Muscle layer of colon (tissue), 2 donors: ENCODE results near the gene FCRL5.
"Not testable (repeated sequence)": the region's sequence is repeated elsewhere in the genome, so short reads cannot be mapped to it uniquely, and the experiment has no call there.

ENCODE experiments used
- H3K27ac ChIP-seq: one replicate; pipeline ENCODE4 v1.7.0; 2013; ENCODE audit warnings: low read depth, mild to moderate bottlenecking, low read length, moderate library complexity
- H3K27me3 ChIP-seq, 2 donors: one replicate each; pipeline ENCODE4 v1.7.0; 2013; ENCODE audit warnings: low read length in 2 of 2, mild to moderate bottlenecking in 2 of 2; ENCODE audit not compliant: insufficient read depth in 2 of 2, control insufficient read depth in 1 of 2
- H3K36me3 ChIP-seq: one replicate; pipeline ENCODE4 v1.7.0; 2013; ENCODE audit warnings: mild to moderate bottlenecking, low read length; ENCODE audit not compliant: insufficient read depth
- H3K4me1 ChIP-seq: one replicate; pipeline ENCODE4 v1.7.0; 2013; ENCODE audit warnings: mild to moderate bottlenecking, low read length; ENCODE audit not compliant: insufficient read depth
- H3K4me3 ChIP-seq, 2 donors: one replicate each; pipeline ENCODE4 v1.7.0; 2013; ENCODE audit warnings: low read length in 2 of 2, low read depth in 1 of 2, mild to moderate bottlenecking in 1 of 2, moderate library complexity in 1 of 2
- H3K9ac ChIP-seq: one replicate; pipeline ENCODE4 v1.7.0; 2013; ENCODE audit warnings: low read length
- H3K9me3 ChIP-seq: one replicate; pipeline ENCODE4 v1.7.0; 2013; ENCODE audit warnings: mild to moderate bottlenecking, low read length
- donor health status: abdominal sarcoma.
- donor health status: Adenocarcinoma of cecum.

Gene FCRL5

DNA sequence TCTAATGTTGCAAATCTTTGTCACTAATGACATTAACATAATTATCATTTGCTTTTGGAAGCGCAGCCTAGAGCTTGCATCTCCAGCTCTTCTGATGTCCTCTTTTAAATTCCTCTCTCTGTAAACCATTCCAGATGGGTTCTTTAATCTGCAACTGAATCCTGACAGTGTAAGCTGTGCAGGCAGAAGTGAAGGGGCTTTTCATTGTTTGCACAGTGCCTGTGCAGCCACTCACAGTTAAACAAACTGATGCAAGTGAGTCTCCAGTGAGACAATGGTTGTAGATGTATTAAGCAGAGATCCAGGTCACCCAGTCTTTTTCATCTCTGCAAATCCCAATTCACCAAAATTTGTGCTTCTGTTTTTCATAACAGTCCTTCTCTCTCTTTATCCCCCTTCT, 22.5 kb upstream of the FCRL5 start:
- Histone ChIP-seq H3K27me3 (no peaks in the 10 kb centered on the region), H3K9ac (no peak overlapping the region), H3K4me1 (no peaks in the 10 kb centered on the region), H3K27ac (no peak overlapping the region), H3K9me3 (no peaks in the 10 kb centered on the region), H3K4me3 (no peak overlapping the region), H3K36me3 (no peaks in the 10 kb centered on the region)

DNA sequence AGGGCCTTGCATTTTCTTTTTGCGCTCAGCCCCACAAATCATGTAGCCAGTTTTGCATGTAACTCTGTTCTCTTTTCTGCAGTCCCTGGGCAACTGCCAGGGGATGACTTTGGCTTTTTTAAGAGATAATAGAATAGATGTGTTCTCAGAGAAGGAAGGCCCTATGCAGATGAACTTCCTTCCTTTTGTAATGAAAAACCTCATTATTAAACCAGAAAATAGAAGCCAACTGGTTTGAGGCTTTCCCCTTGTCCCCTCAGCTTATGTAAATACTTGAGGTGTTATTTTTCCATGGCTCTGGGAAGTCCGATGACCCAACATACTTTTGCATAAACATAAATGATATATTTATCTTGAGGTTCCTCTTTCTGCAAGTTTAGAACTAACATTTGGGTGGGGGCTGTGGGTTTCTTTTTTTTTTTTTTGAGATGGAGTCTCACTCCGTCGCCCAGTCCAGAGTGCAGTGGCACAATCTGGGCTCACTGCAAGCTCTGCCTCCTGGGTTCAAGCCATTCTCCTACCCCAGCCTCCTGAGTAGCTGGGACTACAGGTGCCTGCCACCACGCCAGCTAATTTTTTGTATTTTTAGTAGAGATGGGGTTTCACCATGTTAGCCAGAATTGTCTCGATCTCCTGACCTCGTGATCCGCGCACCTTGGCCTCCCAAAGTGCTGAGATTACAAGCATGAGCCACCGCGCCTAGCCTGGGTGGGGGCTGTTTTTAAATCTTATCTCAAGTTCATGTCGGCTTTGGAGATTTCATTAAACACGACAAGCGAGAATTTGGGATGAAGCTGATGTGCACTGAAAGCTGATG, 14.4 kb upstream of the FCRL5 start:
- no peaks in the 10 kb centered on the region for H3K36me3 ChIP-seq
- H3K27me3 ChIP-seq: no peaks in the 10 kb centered on the region

DNA sequence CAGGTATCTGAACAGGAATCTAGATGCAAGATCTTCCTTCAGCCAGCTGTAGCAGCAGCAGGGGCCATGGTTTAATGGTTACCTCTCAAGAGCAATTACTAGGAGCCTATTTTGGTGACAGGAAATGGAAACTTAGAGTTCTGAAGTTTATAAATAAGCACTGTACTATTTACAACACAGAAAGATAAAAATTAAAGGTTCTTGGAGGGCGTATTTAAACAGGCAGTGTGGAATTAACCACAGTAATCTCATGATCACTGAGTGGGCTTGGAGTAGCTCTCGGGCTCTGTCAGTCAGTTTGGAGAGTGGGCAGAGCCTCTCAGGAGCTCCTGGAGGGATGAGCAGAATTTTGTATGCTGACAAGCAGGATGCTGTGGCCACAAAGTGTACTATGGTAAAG, 10.2 kb upstream of the FCRL5 start:
- no peak overlapping the region for H3K27ac ChIP-seq
- no peaks in the 10 kb centered on the region for H3K36me3 ChIP-seq
- H3K4me1 ChIP-seq: no peaks in the 10 kb centered on the region
- H3K4me3 ChIP-seq: no peak overlapping the region
- H3K9me3 ChIP-seq: no peaks in the 10 kb centered on the region
- no peak overlapping the region for H3K9ac ChIP-seq
- no peaks in the 10 kb centered on the region for H3K27me3 ChIP-seq

More for the DNA sequence above, 14.4 kb upstream of the FCRL5 start:
- no peak overlapping the region for H3K4me3 ChIP-seq
- H3K9me3 ChIP-seq: no peaks in the 10 kb centered on the region
- no peak overlapping the region for H3K9ac ChIP-seq
- H3K27ac ChIP-seq: no peak overlapping the region
- no peaks in the 10 kb centered on the region for H3K4me1 ChIP-seq

DNA sequence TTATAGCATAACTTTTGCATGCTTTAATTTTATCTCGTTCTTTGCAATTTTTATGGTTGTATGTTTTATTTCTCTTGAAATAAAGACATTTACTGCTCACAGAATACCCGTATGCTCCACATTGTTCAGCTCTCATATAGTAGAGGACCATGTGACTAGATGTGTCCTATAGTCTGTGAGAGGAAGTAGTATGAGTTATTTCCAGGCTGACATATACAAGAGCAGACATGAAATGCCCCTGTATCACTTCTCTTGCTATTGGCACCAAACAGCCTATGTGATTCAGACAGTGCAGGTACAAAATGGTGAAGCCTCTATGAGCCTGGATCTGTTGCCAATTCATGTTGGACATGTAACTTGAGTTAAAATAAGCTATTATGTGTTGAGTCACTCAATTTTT, 5.8 kb upstream of the FCRL5 start:
- Histone ChIP-seq H3K4me3 (no peak overlapping the region), H3K36me3 (no peaks in the 10 kb centered on the region), H3K27ac (no peak overlapping the region), H3K27me3 (no peaks in the 10 kb centered on the region), H3K4me1 (no peaks in the 10 kb centered on the region), H3K9ac (no peak overlapping the region), H3K9me3 (no peaks in the 10 kb centered on the region)

DNA sequence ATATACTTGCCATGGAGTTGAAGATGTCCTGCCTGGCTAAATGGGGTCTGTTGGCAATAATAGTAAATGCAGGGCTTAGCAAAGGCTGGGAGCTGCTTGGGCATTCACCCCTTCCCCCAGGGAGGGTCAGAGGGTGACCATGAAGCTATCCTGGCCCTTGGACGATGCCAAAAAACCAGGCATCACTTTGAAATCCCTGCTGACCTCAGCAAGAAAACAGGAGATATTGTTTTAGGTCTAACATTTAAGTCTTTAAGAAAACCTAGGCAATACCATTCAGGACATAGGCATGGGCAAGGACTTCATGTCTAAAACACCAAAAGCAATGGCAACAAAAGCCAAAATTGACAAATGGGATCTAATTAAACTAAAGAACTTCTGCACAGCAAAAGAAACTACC, 4.2 kb downstream of the FCRL5 start:
- not testable (repeated sequence) for H3K36me3 ChIP-seq, H3K9ac ChIP-seq, H3K27me3 ChIP-seq

DNA sequence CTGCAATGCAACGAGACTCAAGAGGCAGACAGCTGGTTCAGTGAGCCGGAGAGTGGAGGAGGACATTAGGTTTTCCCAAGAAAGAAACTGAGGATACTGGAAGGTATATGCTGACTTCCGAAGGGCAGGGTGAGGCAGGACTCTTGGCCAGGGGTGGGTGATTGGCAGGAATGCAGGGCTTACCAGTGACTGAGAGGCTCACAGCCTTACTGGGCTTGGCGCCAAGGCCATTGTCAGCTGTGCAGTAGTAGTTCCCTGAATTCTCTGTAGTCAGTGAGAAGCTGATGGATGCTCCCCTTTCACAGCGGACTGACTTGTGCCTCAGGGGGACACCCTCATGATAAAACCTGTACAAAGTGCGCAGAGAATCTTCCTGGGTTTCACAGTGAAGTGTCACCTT, 9.6 kb downstream of the FCRL5 start:
- no peaks in the 10 kb centered on the region for H3K27me3 ChIP-seq
- H3K4me3 ChIP-seq: no peak overlapping the region
- H3K9ac ChIP-seq: no peak overlapping the region
- no peak overlapping the region for H3K27ac ChIP-seq
- H3K4me1 ChIP-seq: no peaks in the 10 kb centered on the region
- no peaks in the 10 kb centered on the region for H3K36me3 ChIP-seq
- no peaks in the 10 kb centered on the region for H3K9me3 ChIP-seq

More for the DNA sequence above, 4.2 kb downstream of the FCRL5 start:
- not testable (repeated sequence) for H3K9me3 ChIP-seq, H3K4me3 ChIP-seq, H3K27ac ChIP-seq, H3K4me1 ChIP-seq

DNA sequence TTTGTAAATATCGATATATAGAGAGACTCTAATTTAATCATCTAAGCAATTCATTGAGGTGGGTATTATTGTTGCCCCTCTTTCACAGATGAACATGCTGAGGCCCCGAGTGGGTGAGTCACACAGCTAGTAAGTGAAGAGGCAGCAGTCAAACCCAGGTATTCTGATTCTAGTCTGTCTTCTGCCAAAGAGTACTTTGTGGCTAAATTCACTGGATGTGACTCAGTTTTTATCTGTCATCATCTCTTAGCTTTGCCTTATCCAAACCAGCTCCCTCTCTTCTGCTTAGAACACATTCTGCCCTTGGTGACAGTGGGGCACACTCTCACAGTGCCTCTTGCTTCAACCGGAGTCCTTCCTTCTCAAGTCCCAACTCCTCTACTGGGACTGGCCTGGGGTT, 11.5 kb downstream of the FCRL5 start:
- Histone ChIP-seq H3K9me3 (no peaks in the 10 kb centered on the region), H3K27ac (no peak overlapping the region), H3K4me1 (no peaks in the 10 kb centered on the region), H3K36me3 (no peaks in the 10 kb centered on the region), H3K4me3 (no peak overlapping the region), H3K9ac (no peak overlapping the region), H3K27me3 (no peaks in the 10 kb centered on the region)

DNA sequence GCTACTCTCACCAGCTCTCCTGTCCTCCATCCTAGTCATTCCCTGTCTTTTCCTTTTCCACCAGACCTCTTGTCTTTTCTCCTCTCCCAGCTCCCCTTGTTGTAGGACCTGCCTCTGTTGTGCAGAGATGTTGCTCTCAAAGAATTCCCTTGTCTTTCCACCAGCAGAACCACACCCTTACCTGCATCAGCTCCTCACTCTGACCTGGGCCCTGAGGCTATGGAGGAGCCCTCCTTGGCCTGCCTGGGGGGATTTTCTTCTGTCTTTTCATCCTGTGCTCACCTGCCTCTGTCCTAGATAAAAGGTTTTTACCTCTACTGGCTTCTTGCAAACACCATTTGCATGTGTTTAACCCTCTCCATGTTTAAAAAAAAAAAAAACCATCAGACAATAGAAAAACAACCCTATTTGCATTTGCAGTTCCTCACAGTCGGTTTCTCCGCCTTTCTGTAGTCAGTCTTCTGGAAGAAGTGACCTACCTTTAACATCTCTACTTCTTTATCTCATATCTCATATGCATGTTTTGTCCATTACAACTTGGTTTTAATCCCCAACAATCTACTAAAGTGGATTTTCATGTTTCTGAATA, 12.1 kb downstream of the FCRL5 start:
- H3K27me3 ChIP-seq: no peaks in the 10 kb centered on the region
- H3K36me3 ChIP-seq: no peaks in the 10 kb centered on the region

DNA sequence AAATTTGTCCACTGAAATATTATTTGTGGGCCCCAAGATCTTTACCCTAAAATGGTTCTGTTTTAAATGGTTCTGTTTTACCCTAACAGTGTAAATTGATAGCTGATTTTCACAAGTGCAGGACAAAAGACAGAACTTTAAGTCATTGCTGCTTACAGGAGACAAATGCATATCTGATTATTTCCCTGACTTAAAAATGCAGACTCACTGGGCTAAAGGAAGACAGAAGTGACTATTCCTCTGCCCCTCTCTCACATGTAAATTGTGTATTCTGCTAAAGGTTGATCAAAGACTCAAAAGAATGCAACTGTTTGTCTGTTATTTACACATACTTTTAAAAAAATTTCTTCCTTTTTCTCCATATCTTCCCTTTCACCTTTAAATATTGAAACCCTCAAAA, 12.7 kb downstream of the FCRL5 start:
- Histone ChIP-seq H3K4me3 (no peak overlapping the region), H3K9me3 (no peaks in the 10 kb centered on the region), H3K27ac (no peak overlapping the region), H3K27me3 (no peaks in the 10 kb centered on the region), H3K36me3 (no peaks in the 10 kb centered on the region), H3K9ac (no peak overlapping the region), H3K4me1 (no peaks in the 10 kb centered on the region)

More for the DNA sequence above, 12.1 kb downstream of the FCRL5 start:
- no peaks in the 10 kb centered on the region for H3K9me3 ChIP-seq
- H3K9ac ChIP-seq: no peak overlapping the region
- no peak overlapping the region for H3K4me3 ChIP-seq
- no peak overlapping the region for H3K27ac ChIP-seq
- no peaks in the 10 kb centered on the region for H3K4me1 ChIP-seq

DNA sequence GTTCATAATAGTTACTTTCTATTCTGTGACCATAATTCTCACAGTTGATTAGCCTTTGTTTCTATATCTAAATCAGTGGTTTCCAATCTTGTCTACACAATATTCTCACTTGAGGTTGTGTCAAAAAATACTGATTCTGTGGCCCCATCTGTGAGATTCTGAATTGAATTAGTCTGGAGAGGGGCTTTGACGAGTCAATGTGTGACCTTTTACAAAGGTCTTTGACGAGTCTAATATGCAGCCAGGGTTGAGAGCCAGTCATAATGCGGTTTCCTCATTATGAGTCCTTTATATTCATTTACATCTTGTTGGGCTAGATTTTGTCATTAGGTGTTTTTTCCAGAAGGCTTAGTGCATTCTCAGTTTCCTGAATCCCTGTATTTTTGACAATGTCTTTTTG, 19.7 kb downstream of the FCRL5 start:
- H3K4me1 ChIP-seq: no peaks in the 10 kb centered on the region
- no peak overlapping the region for H3K4me3 ChIP-seq
- no peak overlapping the region for H3K9ac ChIP-seq
- no peaks in the 10 kb centered on the region for H3K9me3 ChIP-seq
- no peaks in the 10 kb centered on the region for H3K36me3 ChIP-seq
- H3K27ac ChIP-seq: no peak overlapping the region
- H3K27me3 ChIP-seq: no peaks in the 10 kb centered on the region

DNA sequence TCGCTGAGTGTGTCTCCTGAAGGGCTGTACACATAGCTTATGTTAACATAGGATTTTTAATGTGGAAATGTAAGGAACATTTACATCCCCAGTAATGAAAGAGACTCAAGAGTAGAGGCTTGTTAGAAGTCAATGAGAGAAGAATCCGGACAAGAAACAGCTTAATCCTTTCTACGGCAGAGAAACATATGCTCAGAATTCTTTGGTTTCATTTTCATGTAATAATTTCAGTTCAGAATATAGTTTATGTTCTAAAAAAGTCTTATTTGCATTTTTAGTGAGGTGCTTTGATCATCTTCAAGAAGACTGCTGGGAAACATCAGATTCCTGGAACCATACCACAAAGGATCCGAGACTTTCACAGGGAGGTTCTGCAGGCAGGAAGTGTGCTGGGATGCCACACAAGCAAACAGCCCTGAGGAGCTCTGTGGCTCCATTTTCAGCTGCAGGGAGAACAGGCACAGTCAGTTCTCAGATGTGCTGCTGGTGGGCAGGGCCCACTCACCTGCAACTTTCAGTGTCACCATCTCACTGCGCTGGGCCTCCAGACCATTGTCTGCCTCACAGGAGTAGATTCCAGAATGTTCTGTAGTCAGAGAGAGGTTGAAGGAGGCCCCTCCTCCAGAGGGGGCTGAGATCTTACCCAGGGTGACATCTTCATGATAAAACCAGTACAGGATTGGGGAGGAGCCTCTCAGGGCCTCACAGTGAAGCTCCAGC, 28.4 kb downstream of the FCRL5 start:
- Histone ChIP-seq H3K27ac (no peak overlapping the region), H3K36me3 (no peaks in the 10 kb centered on the region), H3K27me3 (no peaks in the 10 kb centered on the region), H3K4me3 (no peak overlapping the region), H3K9me3 (no peaks in the 10 kb centered on the region), H3K4me1 (no peaks in the 10 kb centered on the region), H3K9ac (no peak overlapping the region)
